ENCODE measurements around the gene ICOSLG. TPM values are rescaled to one million over a fixed set of nuclear protein-coding genes. Genes with fewer than 3 reads are reported as not detected.
"Not testable (repeated sequence)": the region's sequence is repeated elsewhere in the genome, so short reads cannot be mapped to it uniquely, and the experiment has no call there.

Gene ICOSLG
- total and polyA plus RNA-seq, 8 donors: 0.46 to 2.7 (median 0.83) TPM

- no peak for ATAC-seq
- no peak for FAIRE-seq
- intact Hi-C loops (cut with DNase I): no loop called here
- Histone ChIP-seq H3K4me1 (no peaks in the 10 kb centered on the region), H3K9me3 (no peaks in the 10 kb centered on the region), H3K27ac (no peak overlapping the region), H3K36me3 (no peaks in the 10 kb centered on the region), H3K27me3 (no peaks in the 10 kb centered on the region), H3K4me3 (peak overlapping the region in 1 of 4 donors; percentile 27)
- DNase-seq: peak in 2 of 6 donors; percentile 14 to 45
- 39 to 69% methylated on average over 9 to 21 of the region's 21 CpGs for WGBS, 2 donors
- no peak for TF ChIP-seq CTCF (IDR thresholded peaks at IDR 0.05)
Observed at GRCh38 chr21:44286086-44286715, 45.5 kb upstream of the ICOSLG start.

GRCh38 chr21:44285138-44285992 lies 44.6 kb upstream of the ICOSLG start, which contains the start of gene AIRE:
TSS of gene AIRE (plus strand) at chr21:44285876. CDS start at chr21:44286007, 131 bp downstream.
- ATAC-seq (peak in 3 of 4 donors; percentile 34 to 64 (median 44)), DNase-seq (peak in 3 of 6 donors; percentile 27 to 60 (median 60)), FAIRE-seq (no peak)
- Histone ChIP-seq H3K4me1 (no peaks in the 10 kb centered on the region), H3K27ac (no peak within 1 kb of the TSS), H3K36me3 (no peaks in the 10 kb centered on the region), H3K9me3 (no peaks in the 10 kb centered on the region), H3K27me3 (no peaks in the 10 kb centered on the region), H3K4me3 (peak within 1 kb of the TSS in 1 of 4 donors; percentile 27)
- no peak for TF ChIP-seq CTCF (IDR thresholded peaks at IDR 0.05)
- intact Hi-C loops (cut with DNase I): no loop called here
- 21 to 32% methylated on average over 34 to 56 of the region's 56 CpGs for WGBS, 2 donors

GRCh38 chr21:44283948-44284347 lies 43.2 kb upstream of the ICOSLG start:
- intact Hi-C loops (cut with DNase I): no loop called here
- peak in 1 of 6 donors; percentile 38 for DNase-seq

GRCh38 chr21:44283211-44283785 lies 42.6 kb upstream of the ICOSLG start:
- H3K9me3 ChIP-seq; intact Hi-C loops (cut with DNase I); H3K27me3 ChIP-seq; H3K4me1 ChIP-seq; H3K36me3 ChIP-seq; FAIRE-seq; H3K4me3 ChIP-seq; ATAC-seq; H3K27ac ChIP-seq: not testable (repeated sequence)
- DNase-seq: peak in 1 of 6 donors; percentile 11
- WGBS, 2 donors: 60 to 67% methylated on average over 10 to 11 of the region's 11 CpGs

More at GRCh38 chr21:44283948-44284347, 43.2 kb upstream of the ICOSLG start:
- FAIRE-seq (no peak), ATAC-seq (no peak)
- H3K4me3 ChIP-seq: no peak overlapping the region
- WGBS, 2 donors: 68 to 75% methylated on average over 11 of the region's 11 CpGs
- H3K27me3 ChIP-seq: no peaks in the 10 kb centered on the region
- no peaks in the 10 kb centered on the region for H3K9me3 ChIP-seq
- H3K36me3 ChIP-seq: no peaks in the 10 kb centered on the region
- H3K27ac ChIP-seq: no peak overlapping the region
- no peak for TF ChIP-seq CTCF (IDR thresholded peaks at IDR 0.05)
- H3K4me1 ChIP-seq: no peaks in the 10 kb centered on the region

GRCh38 chr21:44282370-44282769 lies 41.6 kb upstream of the ICOSLG start:
- H3K27ac ChIP-seq: no peak overlapping the region
- no peaks in the 10 kb centered on the region for H3K36me3 ChIP-seq
- no peaks in the 10 kb centered on the region for H3K9me3 ChIP-seq
- FAIRE-seq: no peak
- H3K4me1 ChIP-seq: no peaks in the 10 kb centered on the region
- ATAC-seq: no peak
- no peaks in the 10 kb centered on the region for H3K27me3 ChIP-seq
- no peak for TF ChIP-seq CTCF (IDR thresholded peaks at IDR 0.05)
- no peak overlapping the region for H3K4me3 ChIP-seq
- 69 to 82% methylated on average over 9 of the region's 9 CpGs for WGBS, 2 donors
- peak in 1 of 6 donors; percentile 35 for DNase-seq
- intact Hi-C loops (cut with DNase I): no loop called here

Data from pancreas (tissue), 10 donors.